Calu3 (cell line): Measurements from ENCODE around the gene TTLL5. TPM values are rescaled to one million over a fixed set of nuclear protein-coding genes. Genes with fewer than 3 reads are reported as not detected.

Experiments used
- BruUV-seq: library from RNA; stranded (reverse); fragments of 400-500 nt; replicated peaks from 2 replicates; lab custom pipeline; 2021; lab: Mats Ljungman, UMichigan
- CTCF ChIA-PET: fragments of 300-600 bp; sonication (Branson Sonifier 250); formaldehyde crosslinking; loops from one replicate; lab custom pipeline; 2022; ENCODE audit warnings: antibody characterized with exemption; lab: Charles Lee
- DNase-seq: peaks from one replicate; pipeline ENCODE4 v3.0.0; 2022
- H3K27ac Mint-ChIP-seq: one replicate; pipeline ENCODE4 v1.8.0; 2022; ENCODE audit warnings: mixed read lengths; ENCODE audit not compliant: unreplicated experiment
- H3K27me3 Mint-ChIP-seq: one replicate; pipeline ENCODE4 v1.8.0; 2022; ENCODE audit warnings: mixed read lengths; ENCODE audit not compliant: unreplicated experiment
- H3K36me3 Mint-ChIP-seq: one replicate; pipeline ENCODE4 v1.8.0; 2022; ENCODE audit warnings: mild to moderate bottlenecking, moderate library complexity, mixed read lengths; ENCODE audit not compliant: insufficient read depth, unreplicated experiment
- H3K4me1 Mint-ChIP-seq: one replicate; pipeline ENCODE4 v1.8.0; 2022; ENCODE audit warnings: mild to moderate bottlenecking, low read depth, mixed read lengths; ENCODE audit not compliant: unreplicated experiment
- H3K4me3 Mint-ChIP-seq: one replicate; pipeline ENCODE4 v1.8.0; 2022; ENCODE audit warnings: mild to moderate bottlenecking, low read depth, moderate library complexity, mixed read lengths; ENCODE audit not compliant: unreplicated experiment
- H3K9me3 Mint-ChIP-seq: one replicate; pipeline ENCODE4 v1.8.0; 2022; ENCODE audit warnings: low read depth, mixed read lengths; ENCODE audit not compliant: unreplicated experiment
- CTCF ChIP-seq: fragments of 200-600 bp; IDR thresholded peaks from one replicate; pipeline ENCODE4 v1.8.0; 2022; ENCODE audit warnings: antibody characterized with exemption; ENCODE audit not compliant: unreplicated experiment
- intact Hi-C: fragments of 100-400 bp; cut with micrococcal nuclease; formaldehyde crosslinking; loops from one replicate; pipeline ENCODE4 v1.10.0; 2022; ENCODE audit not compliant: unreplicated experiment
- total RNA-seq: library from RNA; stranded (reverse); gene quantifications from 2 replicates; pipeline ENCODE4 v1.2.3, GENCODE V29; 2022

TTLL5 gene
- total RNA-seq, 1 experiment from 2014 or later: 47.5 TPM

- H3K9me3 Mint-ChIP-seq: no peaks in the 10 kb centered on the region
- H3K4me3 Mint-ChIP-seq: no peak overlapping the region
- peaks cover 10% of the 10 kb centered on the region for H3K36me3 Mint-ChIP-seq
- DNase-seq: no peak
- no peak overlapping the region for H3K27ac Mint-ChIP-seq
- no peaks in the 10 kb centered on the region for H3K4me1 Mint-ChIP-seq
- CTCF ChIA-PET: no interaction called here
- no peak for TF ChIP-seq CTCF
- intact Hi-C loops: no loop called here
- BruUV-seq: no TSS peak
- H3K27me3 Mint-ChIP-seq: no peaks in the 10 kb centered on the region
Observed at GRCh38 chr14:75697918-75698317, 36.9 kb downstream of the TTLL5 start.

- TF ChIP-seq CTCF: no peak
- intact Hi-C loops: no loop called here
- Mint-ChIP-seq H3K27ac (no peak overlapping the region), H3K9me3 (no peaks in the 10 kb centered on the region), H3K4me1 (no peaks in the 10 kb centered on the region), H3K36me3 (peaks cover 10% of the 10 kb centered on the region), H3K27me3 (no peaks in the 10 kb centered on the region), H3K4me3 (no peak overlapping the region)
- no TSS peak for BruUV-seq
- CTCF ChIA-PET: no interaction called here
- DNase-seq: no peak
Observed at GRCh38 chr14:75699331-75699730, 38.3 kb downstream of the TTLL5 start.

- TF ChIP-seq CTCF: no peak
- Mint-ChIP-seq H3K27ac (no peak overlapping the region), H3K27me3 (no peaks in the 10 kb centered on the region), H3K9me3 (no peaks in the 10 kb centered on the region), H3K4me3 (no peak overlapping the region), H3K4me1 (no peaks in the 10 kb centered on the region), H3K36me3 (peaks cover 8% of the 10 kb centered on the region)
- no peak for DNase-seq
- no TSS peak for BruUV-seq
- intact Hi-C loops: no loop called here
- CTCF ChIA-PET: no interaction called here
Observed at GRCh38 chr14:75700295-75700694, 39.2 kb downstream of the TTLL5 start.

DNA sequence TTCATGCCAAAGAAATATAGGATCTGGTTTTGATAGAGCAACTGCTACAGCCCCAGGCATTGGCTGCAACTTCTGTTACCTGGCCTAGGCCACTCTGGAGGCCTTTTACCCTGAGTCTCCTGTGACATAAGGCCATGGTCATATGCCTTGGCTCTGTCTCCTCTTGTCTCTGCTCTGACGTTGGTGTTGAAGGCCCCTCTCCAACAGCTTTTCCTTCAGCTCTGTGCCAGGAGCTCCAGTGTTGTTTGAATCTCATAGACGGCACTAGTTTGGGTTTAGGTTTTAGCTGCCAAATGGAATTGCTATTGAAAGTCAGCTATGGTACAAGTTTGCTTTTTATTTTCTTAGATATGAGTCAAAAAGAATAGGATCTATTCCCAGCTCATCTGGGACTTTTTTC, 41.1 kb downstream of the TTLL5 start:
- TF ChIP-seq CTCF: no peak
- CTCF ChIA-PET: interaction anchor here (0.5 kb wide), 1 partner anchor 29 kb away, joined by 3 read pairs; no protein-coding TSS in a partner anchor
- no peak overlapping the region for H3K27ac Mint-ChIP-seq
- no peak for DNase-seq
- H3K4me3 Mint-ChIP-seq: no peak overlapping the region
- H3K9me3 Mint-ChIP-seq: no peaks in the 10 kb centered on the region
- H3K27me3 Mint-ChIP-seq: no peaks in the 10 kb centered on the region
- BruUV-seq: no TSS peak
- no peaks in the 10 kb centered on the region for H3K4me1 Mint-ChIP-seq
- intact Hi-C loops: no loop called here
- H3K36me3 Mint-ChIP-seq: no peaks in the 10 kb centered on the region
